ENCODE measurements around the gene DHX35. TPM values are rescaled to one million over a fixed set of nuclear protein-coding genes. Genes with fewer than 3 reads are reported as not detected.

DHX35 gene
- total and polyA plus RNA-seq, 7 experiments from 2014 or later, result 4.7 to 13.3 (median 10.5) TPM

DNA sequence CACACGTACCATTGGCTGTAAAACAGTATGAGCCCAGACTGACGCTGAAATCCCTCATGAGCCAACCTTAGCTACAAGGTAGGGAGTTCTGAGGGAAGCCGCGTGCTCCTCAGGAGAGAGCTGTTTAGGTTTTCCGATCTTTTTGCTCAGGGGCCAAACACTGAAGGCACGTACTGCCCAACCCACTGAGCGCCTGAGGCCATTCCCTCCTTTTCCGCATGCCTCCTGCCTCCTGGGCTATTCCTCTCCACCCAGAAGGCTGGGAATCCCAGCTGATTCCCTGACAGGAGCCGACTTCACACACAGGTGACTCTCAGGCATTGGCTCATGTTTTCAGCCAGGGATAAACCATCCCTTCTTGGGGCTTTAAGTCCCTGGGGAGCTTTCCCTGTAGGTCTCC lies 41.3 kb upstream of the DHX35 start:
- Histone ChIP-seq H3K27me3 (ENCODE audit: control insufficient read depth in 2 of 2, insufficient read depth in 2 of 2, low read length in 2 of 2) (no peaks in the 10 kb centered on the region), H3K4me1 (ENCODE audit: control insufficient read depth in 2 of 2, insufficient read depth in 2 of 2, low read length in 2 of 2) (peaks cover 0 to 3% of the 10 kb centered on the region in 2 donors), H3K4me3 (ENCODE audit: low read length) (no peak overlapping the region), H3K9me3 (ENCODE audit: control insufficient read depth in 2 of 3, low read length in 3 of 3) (no peaks in the 10 kb centered on the region), H3K36me3 (ENCODE audit: control insufficient read depth in 2 of 3, insufficient read depth in 3 of 3, low read length in 3 of 3) (peaks cover 4 to 39% (median 17%) of the 10 kb centered on the region in 3 experiments), H3K27ac (ENCODE audit: low read depth, low read length) (no peak overlapping the region)
- ChIA-PET POLR2A (interaction anchor here (0.8 kb wide), 1 partner anchor 173 kb away, joined by 4 read pairs; no protein-coding TSS in a partner anchor), CTCF (interaction anchor here (1.1 to 3.4 kb wide), 2 partner anchors 15 to 128 kb away, joined by 3 to 10 read pairs; no protein-coding TSS in a partner anchor)
- Mint-ChIP-seq H3K36me3 (peaks cover 0 to 19% (median 4%) of the 10 kb centered on the region in 5 donors), H3K27me3 (no peaks in the 10 kb centered on the region), H3K4me3 (no peak overlapping the region), H3K4me1 (peaks cover 0 to 9% (median 4%) of the 10 kb centered on the region in 7 donors), H3K9me3 (no peaks in the 10 kb centered on the region), H3K27ac (no peak overlapping the region)
- DNase-seq, result no peak
- no peak for ATAC-seq
- intact Hi-C loops (cut with micrococcal nuclease), result no loop called here

GRCh38 chr20:38924718-38925117 lies 37.4 kb upstream of the DHX35 start:
- no peak for ATAC-seq
- Mint-ChIP-seq H3K4me1 (peaks cover 6 to 27% (median 14%) of the 10 kb centered on the region in 7 donors), H3K9me3 (no peaks in the 10 kb centered on the region), H3K36me3 (peaks cover 0 to 10% (median 0%) of the 10 kb centered on the region in 5 donors), H3K27me3 (no peaks in the 10 kb centered on the region), H3K27ac (peak overlapping the region in 6 of 9 donors; percentile 0 to 83 (median 56)), H3K4me3 (peak overlapping the region in 6 of 10 donors; percentile 6 to 51 (median 18))
- no peak overlapping the region for H3K27ac ChIP-seq (ENCODE audit: low read depth, low read length)
- no peaks in the 10 kb centered on the region for H3K27me3 ChIP-seq (ENCODE audit: control insufficient read depth in 2 of 2, insufficient read depth in 2 of 2, low read length in 2 of 2)
- peaks cover 0 to 14% (median 0%) of the 10 kb centered on the region in 3 experiments for H3K36me3 ChIP-seq (ENCODE audit: control insufficient read depth in 2 of 3, insufficient read depth in 3 of 3, low read length in 3 of 3)
- H3K9me3 ChIP-seq (ENCODE audit: control insufficient read depth in 2 of 3, low read length in 3 of 3), result no peaks in the 10 kb centered on the region
- peaks cover 5 to 14% of the 10 kb centered on the region in 2 donors for H3K4me1 ChIP-seq (ENCODE audit: control insufficient read depth in 2 of 2, insufficient read depth in 2 of 2, low read length in 2 of 2)
- POLR2A ChIA-PET, result interaction anchor here (0.5 kb wide), 1 partner anchor 10 kb away, joined by 3 read pairs; no protein-coding TSS in a partner anchor
- H3K4me3 ChIP-seq (ENCODE audit: low read length), result no peak overlapping the region
- intact Hi-C loops (cut with micrococcal nuclease), result no loop called here
- no peak for DNase-seq
- CTCF ChIA-PET, result interaction anchor here (0.6 kb wide), 1 partner anchor 1867 kb away, joined by 3 read pairs; no protein-coding TSS in a partner anchor

GRCh38 chr20:38926142-38926933 lies 35.8 kb upstream of the DHX35 start, which contains the start of gene FAM83D:
FAM83D (plus strand) TSS chr20:38926417; CDS start chr20:38926443, 26 bp downstream.
- H3K27ac Mint-ChIP-seq, result peak within 1 kb of the TSS in 8 of 9 donors; percentile 27 to 83 (median 72)
- H3K36me3 Mint-ChIP-seq, result peaks cover 0 to 8% (median 0%) of the 10 kb centered on the region in 5 donors
- H3K4me1 Mint-ChIP-seq, result peaks cover 6 to 43% (median 17%) of the 10 kb centered on the region in 7 donors
- Histone ChIP-seq H3K9me3 (ENCODE audit: control insufficient read depth in 2 of 3, low read length in 3 of 3) (no peaks in the 10 kb centered on the region), H3K4me3 (ENCODE audit: low read length) (peak within 1 kb of the TSS; percentile 61), H3K27me3 (ENCODE audit: control insufficient read depth in 2 of 2, insufficient read depth in 2 of 2, low read length in 2 of 2) (no peaks in the 10 kb centered on the region), H3K36me3 (ENCODE audit: control insufficient read depth in 2 of 3, insufficient read depth in 3 of 3, low read length in 3 of 3) (no peaks in the 10 kb centered on the region), H3K4me1 (ENCODE audit: control insufficient read depth in 2 of 2, insufficient read depth in 2 of 2, low read length in 2 of 2) (peaks cover 5 to 22% of the 10 kb centered on the region in 2 donors), H3K27ac (ENCODE audit: low read depth, low read length) (peak within 1 kb of the TSS; percentile 64)
- peak; percentile 86 to 98 (median 92) for DNase-seq
- no peaks in the 10 kb centered on the region for H3K27me3 Mint-ChIP-seq
- CTCF ChIA-PET, result interaction anchor here (0.7 to 1.6 kb wide), 3 partner anchors 36 to 123 kb away, joined by 3 to 8 read pairs (median 8); partner anchors contain the start of gene DHX35
- peak within 1 kb of the TSS; percentile 76 to 90 (median 80) for H3K4me3 Mint-ChIP-seq
- peak; percentile 97 for ATAC-seq
- no peaks in the 10 kb centered on the region for H3K9me3 Mint-ChIP-seq
- intact Hi-C loops (cut with micrococcal nuclease), result loop anchor here (1.0 to 2.0 kb wide), 6 partner anchors 36 to 178 kb away; partner anchors contain the start of genes ACTR5 (in 2 of the 2), DHX35 (in 2 of the 2) and PPP1R16B (in 1 of the 2)
- POLR2A ChIA-PET, result interaction anchor here (4.1 kb wide), 1 partner anchor 35 kb away, joined by 24 read pairs; the partner anchor contains the start of gene DHX35

DNA sequence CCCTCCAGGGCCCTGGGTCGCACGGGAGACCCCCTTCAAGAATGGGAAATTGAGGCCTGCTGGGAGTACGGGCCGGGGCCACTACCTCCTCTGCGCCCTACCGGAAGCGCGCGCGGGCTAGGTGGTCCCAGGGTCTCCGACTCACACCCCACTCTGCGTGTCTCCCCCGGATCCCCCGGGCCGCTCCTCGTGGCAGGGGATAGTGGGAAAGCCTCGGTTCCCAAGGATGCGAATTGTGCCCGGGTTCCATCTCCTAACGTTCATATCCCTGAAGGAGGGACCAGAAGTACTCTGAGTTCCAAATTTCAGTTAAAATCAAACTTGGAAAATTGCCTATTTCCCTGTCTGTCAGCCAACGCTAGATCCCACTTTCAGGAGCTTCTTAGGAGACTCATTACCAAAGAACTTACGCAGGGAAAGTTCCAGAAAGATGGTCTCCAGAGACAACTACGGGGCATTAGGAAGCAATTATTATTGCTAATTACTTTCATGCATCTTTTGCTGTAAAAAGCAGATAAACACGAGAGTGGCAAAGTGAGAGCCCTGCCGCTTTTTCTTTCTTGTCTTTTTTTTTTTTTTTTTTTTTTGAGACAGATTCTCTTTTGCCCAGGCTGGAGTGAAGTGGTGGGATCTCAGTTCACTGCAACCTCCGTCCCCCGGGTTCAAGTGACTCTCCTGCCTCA lies 35.1 kb upstream of the DHX35 start:
- peak overlapping the region; percentile 61 for H3K4me3 ChIP-seq (ENCODE audit: low read length)
- peak overlapping the region; percentile 64 for H3K27ac ChIP-seq (ENCODE audit: low read depth, low read length)
- no peak for DNase-seq
- Mint-ChIP-seq H3K4me1 (peaks cover 6 to 45% (median 17%) of the 10 kb centered on the region in 7 donors), H3K9me3 (no peaks in the 10 kb centered on the region), H3K27me3 (no peaks in the 10 kb centered on the region), H3K36me3 (peaks cover 0 to 7% (median 0%) of the 10 kb centered on the region in 5 donors), H3K27ac (peak overlapping the region in 4 of 9 donors; percentile 17 to 72 (median 50)), H3K4me3 (peak overlapping the region; percentile 76 to 90 (median 80))
- ATAC-seq, result no peak
- H3K36me3 ChIP-seq (ENCODE audit: control insufficient read depth in 2 of 3, insufficient read depth in 3 of 3, low read length in 3 of 3), result no peaks in the 10 kb centered on the region
- CTCF ChIA-PET, result interaction anchor here (1.2 to 1.6 kb wide), 2 partner anchors 36 to 122 kb away, joined by 8 read pairs; partner anchors contain the start of gene DHX35
- no peaks in the 10 kb centered on the region for H3K27me3 ChIP-seq (ENCODE audit: control insufficient read depth in 2 of 2, insufficient read depth in 2 of 2, low read length in 2 of 2)
- intact Hi-C loops (cut with micrococcal nuclease), result loop anchor here (1.0 to 2.0 kb wide), 6 partner anchors 35 to 179 kb away; partner anchors contain the start of genes ACTR5 (in 2 of the 2), DHX35 (in 2 of the 2) and PPP1R16B (in 1 of the 2)
- peaks cover 5 to 22% of the 10 kb centered on the region in 2 donors for H3K4me1 ChIP-seq (ENCODE audit: control insufficient read depth in 2 of 2, insufficient read depth in 2 of 2, low read length in 2 of 2)
- H3K9me3 ChIP-seq (ENCODE audit: control insufficient read depth in 2 of 3, low read length in 3 of 3), result no peaks in the 10 kb centered on the region
- POLR2A ChIA-PET, result interaction anchor here (4.1 kb wide), 1 partner anchor 35 kb away, joined by 24 read pairs; the partner anchor contains the start of gene DHX35

- H3K27ac ChIP-seq (ENCODE audit: low read depth, low read length), result no peak overlapping the region
- ATAC-seq, result no peak
- H3K27me3 ChIP-seq (ENCODE audit: control insufficient read depth in 2 of 2, insufficient read depth in 2 of 2, low read length in 2 of 2), result no peaks in the 10 kb centered on the region
- peaks cover 6 to 50% (median 17%) of the 10 kb centered on the region in 7 donors for H3K4me1 Mint-ChIP-seq
- H3K9me3 Mint-ChIP-seq, result no peaks in the 10 kb centered on the region
- no peaks in the 10 kb centered on the region for H3K9me3 ChIP-seq (ENCODE audit: control insufficient read depth in 2 of 3, low read length in 3 of 3)
- intact Hi-C loops (cut with micrococcal nuclease), result loop anchor here in 1 of 2 donors (2.0 kb wide), 1 partner anchor 55 kb away; no protein-coding TSS in a partner anchor
- peak overlapping the region in 3 of 9 donors; percentile 21 to 51 (median 30) for H3K27ac Mint-ChIP-seq
- H3K36me3 ChIP-seq (ENCODE audit: control insufficient read depth in 2 of 3, insufficient read depth in 3 of 3, low read length in 3 of 3), result no peaks in the 10 kb centered on the region
- peak overlapping the region; percentile 65 to 90 (median 80) for H3K4me3 Mint-ChIP-seq
- ChIA-PET POLR2A (interaction anchor here (4.1 kb wide), 1 partner anchor 34 kb away, joined by 24 read pairs; the partner anchor contains the start of gene DHX35), CTCF (interaction anchor here (0.6 to 2.2 kb wide), 3 partner anchors 34 to 176 kb away, joined by 3 to 7 read pairs (median 3); partner anchors contain the start of gene DHX35)
- no peaks in the 10 kb centered on the region for H3K27me3 Mint-ChIP-seq
- no peak overlapping the region for H3K4me3 ChIP-seq (ENCODE audit: low read length)
- H3K4me1 ChIP-seq (ENCODE audit: control insufficient read depth in 2 of 2, insufficient read depth in 2 of 2, low read length in 2 of 2), result peaks cover 5 to 22% of the 10 kb centered on the region in 2 donors
- DNase-seq, result no peak
- peaks cover 0 to 6% (median 0%) of the 10 kb centered on the region in 5 donors for H3K36me3 Mint-ChIP-seq
Measured at GRCh38 chr20:38927902-38928578, 34.1 kb upstream of the DHX35 start.

Measured in naive thymus-derived CD4-positive, alpha-beta T cell (primary cell).